NT2/D1 (cell line): Measurements from ENCODE around the gene ZSWIM6.

Experiments
- DNase-seq: peaks from one replicate; pipeline ENCODE4 v3.0.0-alpha.2; 2011; ENCODE audit warnings: low read depth, low spot score
- H3K27me3 ChIP-seq: 2 replicates; pipeline ENCODE4 v1.6.0; 2011; ENCODE audit warnings: mild to moderate bottlenecking; ENCODE audit not compliant: insufficient read length, insufficient read depth
- H3K36me3 ChIP-seq: 2 replicates; pipeline ENCODE4 v1.6.1; 2011; ENCODE audit warnings: mild to moderate bottlenecking, low read length, mixed read lengths; ENCODE audit not compliant: insufficient read depth, insufficient read length
- H3K4me1 ChIP-seq: 2 replicates; pipeline ENCODE4 v1.5.1; 2011; ENCODE audit not compliant: insufficient read depth, insufficient read length
- H3K4me3 ChIP-seq: 2 replicates; pipeline ENCODE4 v1.5.1; 2011; ENCODE audit warnings: low read depth; ENCODE audit not compliant: insufficient read length
- H3K9ac ChIP-seq: 2 replicates; pipeline ENCODE4 v1.6.0; 2011; ENCODE audit warnings: low read depth; ENCODE audit not compliant: insufficient read length
- H3K9me3 ChIP-seq: 2 replicates; pipeline ENCODE4 v1.5.1; 2011; ENCODE audit warnings: mild to moderate bottlenecking, low read length; ENCODE audit not compliant: insufficient read depth
- SUZ12 ChIP-seq: IDR thresholded peaks from 2 replicates; pipeline ENCODE4 v1.6.1; 2011; ENCODE audit not compliant: insufficient read length, insufficient read depth; ENCODE audit errors: extremely low read depth
- YY1 ChIP-seq: IDR thresholded peaks from 2 replicates; pipeline ENCODE4 v1.6.1; 2011; ENCODE audit not compliant: insufficient read length, insufficient read depth
- ZNF274 ChIP-seq: IDR thresholded peaks from 2 replicates; pipeline ENCODE4 v1.6.1; 2011; ENCODE audit warnings: mild to moderate bottlenecking, low read depth, low read length

The ZSWIM6 gene

GRCh38 chr5:61308712-61309111 is 23.3 kb upstream of the ZSWIM6 start:
- H3K4me1 ChIP-seq, result peaks cover 5% of the 10 kb centered on the region
- no peak overlapping the region for H3K4me3 ChIP-seq
- peaks cover 12% of the 10 kb centered on the region for H3K27me3 ChIP-seq
- DNase-seq, result no peak
- no peak overlapping the region for H3K9ac ChIP-seq
- no peaks in the 10 kb centered on the region for H3K36me3 ChIP-seq
- TF ChIP-seq SUZ12, result no peak
- TF ChIP-seq YY1, result no peak
- TF ChIP-seq ZNF274, result no peak
- no peaks in the 10 kb centered on the region for H3K9me3 ChIP-seq

GRCh38 chr5:61309115-61309514 is 22.9 kb upstream of the ZSWIM6 start:
- peaks cover 5% of the 10 kb centered on the region for H3K4me1 ChIP-seq
- no peak overlapping the region for H3K4me3 ChIP-seq
- no peaks in the 10 kb centered on the region for H3K36me3 ChIP-seq
- H3K9me3 ChIP-seq, result no peaks in the 10 kb centered on the region
- no peak for DNase-seq
- H3K27me3 ChIP-seq, result peaks cover 12% of the 10 kb centered on the region
- H3K9ac ChIP-seq, result no peak overlapping the region
- TF ChIP-seq YY1, result no peak
- TF ChIP-seq SUZ12, result no peak

GRCh38 chr5:61311056-61311610 is 20.9 kb upstream of the ZSWIM6 start:
- peaks cover 5% of the 10 kb centered on the region for H3K4me1 ChIP-seq
- no peak overlapping the region for H3K4me3 ChIP-seq
- H3K36me3 ChIP-seq, result no peaks in the 10 kb centered on the region
- no peak for TF ChIP-seq ZNF274
- no peak for TF ChIP-seq SUZ12
- TF ChIP-seq YY1, result no peak
- peaks cover 12% of the 10 kb centered on the region for H3K27me3 ChIP-seq
- DNase-seq, result no peak
- no peak overlapping the region for H3K9ac ChIP-seq
- H3K9me3 ChIP-seq, result no peaks in the 10 kb centered on the region

GRCh38 chr5:61311836-61312808 is 19.9 kb upstream of the ZSWIM6 start:
- H3K9me3 ChIP-seq, result no peaks in the 10 kb centered on the region
- no peak overlapping the region for H3K9ac ChIP-seq
- DNase-seq, result no peak
- H3K27me3 ChIP-seq, result peaks cover 12% of the 10 kb centered on the region
- peaks cover 5% of the 10 kb centered on the region for H3K4me1 ChIP-seq
- no peaks in the 10 kb centered on the region for H3K36me3 ChIP-seq
- H3K4me3 ChIP-seq, result no peak overlapping the region
- TF ChIP-seq SUZ12 (no peak), YY1 (no peak), ZNF274 (no peak)

GRCh38 chr5:61313960-61314681 is 17.9 kb upstream of the ZSWIM6 start:
- Histone ChIP-seq H3K36me3 (no peaks in the 10 kb centered on the region), H3K4me3 (no peak overlapping the region), H3K4me1 (peaks cover 5% of the 10 kb centered on the region), H3K9ac (no peak overlapping the region), H3K9me3 (no peaks in the 10 kb centered on the region), H3K27me3 (peaks cover 12% of the 10 kb centered on the region)
- TF ChIP-seq ZNF274, result no peak
- no peak for DNase-seq

GRCh38 chr5:61318376-61318775 is 13.7 kb upstream of the ZSWIM6 start:
- no peaks in the 10 kb centered on the region for H3K36me3 ChIP-seq
- no peak for DNase-seq
- no peaks in the 10 kb centered on the region for H3K9me3 ChIP-seq
- no peak overlapping the region for H3K9ac ChIP-seq
- no peaks in the 10 kb centered on the region for H3K27me3 ChIP-seq
- no peak overlapping the region for H3K4me3 ChIP-seq
- TF ChIP-seq ZNF274 (no peak), SUZ12 (no peak), YY1 (no peak)
- H3K4me1 ChIP-seq, result no peaks in the 10 kb centered on the region
